Cortex of kidney (tissue), 1 donor: ENCODE results near the gene AP5S1.
A peak's percentile ranks its signal among the peaks of the same experiment; 100 is the strongest.
"Not testable (repeated sequence)": the region's sequence is repeated elsewhere in the genome, so short reads cannot be mapped to it uniquely, and the experiment has no call there.

Experiments
- DNase-seq: peaks from one replicate; lab custom pipeline; 2025; lab: John Stamatoyannopoulos, UW

AP5S1 gene

GRCh38 chr20:3820048-3820900 is at the start of gene AP5S1:
Gene AP5S1 (plus strand): TSS chr20:3820547. CDS start chr20:3822118, 1,571 bp downstream.
- DNase-seq, result peak; percentile 97

- no peak for DNase-seq
Measured at GRCh38 chr20:3771552-3772058, 48.7 kb upstream of the AP5S1 start.

GRCh38 chr20:3775457-3776108 is 44.8 kb upstream of the AP5S1 start:
- DNase-seq, result no peak

- no peak for DNase-seq
Measured at GRCh38 chr20:3777381-3777715, 43.0 kb upstream of the AP5S1 start.

- no peak for DNase-seq
Measured at GRCh38 chr20:3777716-3778629, 42.4 kb upstream of the AP5S1 start.

GRCh38 chr20:3778976-3779375 is 41.4 kb upstream of the AP5S1 start:
- DNase-seq, result no peak

- DNase-seq, result no peak
Measured at GRCh38 chr20:3781153-3781910, 39.0 kb upstream of the AP5S1 start, which contains the start of gene SPEF1. Gene SPEF1 (minus strand): TSS chr20:3781448. CDS start chr20:3781287, 161 bp downstream.

- no peak for DNase-seq
Measured at GRCh38 chr20:3782597-3782996, 37.8 kb upstream of the AP5S1 start.

- DNase-seq, result no peak
Measured at GRCh38 chr20:3783068-3783489, 37.3 kb upstream of the AP5S1 start.

- no peak for DNase-seq
Measured at GRCh38 chr20:3783511-3784195, 36.7 kb upstream of the AP5S1 start.

GRCh38 chr20:3784216-3784853 is 36.0 kb upstream of the AP5S1 start:
- no peak for DNase-seq

GRCh38 chr20:3784863-3785239 is 35.5 kb upstream of the AP5S1 start:
- no peak for DNase-seq

- no peak for DNase-seq
Measured at GRCh38 chr20:3785240-3786125, 34.9 kb upstream of the AP5S1 start.

- no peak for DNase-seq
Measured at GRCh38 chr20:3786126-3786484, 34.2 kb upstream of the AP5S1 start.

GRCh38 chr20:3786665-3787323 is 33.6 kb upstream of the AP5S1 start, which contains the start of gene CENPB:
Gene CENPB (minus strand): TSS chr20:3786740. CDS start chr20:3786483, 257 bp downstream.
- DNase-seq, result no peak

GRCh38 chr20:3787324-3788014 is 32.9 kb upstream of the AP5S1 start:
- DNase-seq, result no peak

- DNase-seq, result no peak
Measured at GRCh38 chr20:3788685-3789155, 31.6 kb upstream of the AP5S1 start.

- DNase-seq, result not testable (repeated sequence)
Measured at GRCh38 chr20:3789201-3789600, 31.1 kb upstream of the AP5S1 start.
